ENCODE data around the gene C1orf185.

DNA sequence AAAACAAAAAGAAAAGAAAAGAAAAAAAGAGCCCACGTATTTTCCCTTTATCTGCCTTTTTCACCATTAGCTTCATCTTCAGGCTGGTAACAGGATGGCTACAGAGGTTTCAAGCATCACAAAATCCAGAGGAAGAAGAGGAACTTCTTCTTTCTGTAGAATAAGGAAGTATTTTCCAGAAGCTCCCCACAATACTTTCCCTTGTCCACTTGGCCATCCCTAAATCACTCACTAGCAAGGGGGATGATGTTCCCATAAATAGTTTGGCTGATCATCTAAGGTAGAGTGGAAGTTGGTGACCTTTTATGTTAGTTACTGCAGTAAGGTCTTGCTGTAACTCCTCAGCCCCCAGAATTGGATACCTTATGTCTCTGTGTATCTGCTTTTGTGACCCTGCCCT is 88.9 kb downstream of the C1orf185 start:
- TF ChIP-seq POLR2A (IDR thresholded peaks at IDR 0.05; ENCODE audit: low read depth, low read length) (no peak), SPI1 (IDR thresholded peaks at IDR 0.05; ENCODE audit: low read depth, low read length) (no peak)

Measured in GM12891 (cell line).